ENCODE measurements around the gene BIVM.

BIVM gene

DNA sequence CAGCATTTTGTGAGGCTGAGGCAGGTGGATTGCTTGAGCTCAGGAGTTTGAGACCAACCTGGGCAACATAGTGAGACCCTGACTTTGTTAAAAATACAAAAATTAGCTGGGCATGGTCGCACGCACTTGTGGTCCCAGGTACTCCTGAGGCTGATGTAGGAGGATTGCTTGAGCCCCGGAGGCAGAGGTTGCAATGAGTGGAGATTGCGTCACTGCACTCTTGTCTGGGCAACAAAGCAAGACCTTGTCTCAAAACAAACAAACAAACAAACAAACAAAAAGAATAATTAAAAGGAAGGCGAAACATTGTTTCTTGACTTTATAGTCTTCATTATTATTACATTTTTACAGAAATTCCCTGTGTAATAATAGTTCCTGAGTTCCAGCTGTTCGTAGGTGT, 15.9 kb downstream of the BIVM start:
- no peak overlapping the region for H3K4me3 ChIP-seq (ENCODE audit: low read depth, low read length)
- TF ChIP-seq, protein P1, sequence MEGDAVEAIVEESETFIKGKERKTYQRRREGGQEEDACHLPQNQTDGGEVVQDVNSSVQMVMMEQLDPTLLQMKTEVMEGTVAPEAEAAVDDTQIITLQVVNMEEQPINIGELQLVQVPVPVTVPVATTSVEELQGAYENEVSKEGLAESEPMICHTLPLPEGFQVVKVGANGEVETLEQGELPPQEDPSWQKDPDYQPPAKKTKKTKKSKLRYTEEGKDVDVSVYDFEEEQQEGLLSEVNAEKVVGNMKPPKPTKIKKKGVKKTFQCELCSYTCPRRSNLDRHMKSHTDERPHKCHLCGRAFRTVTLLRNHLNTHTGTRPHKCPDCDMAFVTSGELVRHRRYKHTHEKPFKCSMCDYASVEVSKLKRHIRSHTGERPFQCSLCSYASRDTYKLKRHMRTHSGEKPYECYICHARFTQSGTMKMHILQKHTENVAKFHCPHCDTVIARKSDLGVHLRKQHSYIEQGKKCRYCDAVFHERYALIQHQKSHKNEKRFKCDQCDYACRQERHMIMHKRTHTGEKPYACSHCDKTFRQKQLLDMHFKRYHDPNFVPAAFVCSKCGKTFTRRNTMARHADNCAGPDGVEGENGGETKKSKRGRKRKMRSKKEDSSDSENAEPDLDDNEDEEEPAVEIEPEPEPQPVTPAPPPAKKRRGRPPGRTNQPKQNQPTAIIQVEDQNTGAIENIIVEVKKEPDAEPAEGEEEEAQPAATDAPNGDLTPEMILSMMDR (IDR thresholded peaks at IDR 0.05; ENCODE audit: low read depth, low read length) = no peak
- H3K9me3 ChIP-seq = no peaks in the 10 kb centered on the region
- H3K36me3 ChIP-seq = peaks cover 17% of the 10 kb centered on the region
- no peak for DNase-seq
- H3K4me1 ChIP-seq = peaks cover 8% of the 10 kb centered on the region; the same call in 1 of the 2 replicates
- no peaks in the 10 kb centered on the region for H3K27me3 ChIP-seq

DNA sequence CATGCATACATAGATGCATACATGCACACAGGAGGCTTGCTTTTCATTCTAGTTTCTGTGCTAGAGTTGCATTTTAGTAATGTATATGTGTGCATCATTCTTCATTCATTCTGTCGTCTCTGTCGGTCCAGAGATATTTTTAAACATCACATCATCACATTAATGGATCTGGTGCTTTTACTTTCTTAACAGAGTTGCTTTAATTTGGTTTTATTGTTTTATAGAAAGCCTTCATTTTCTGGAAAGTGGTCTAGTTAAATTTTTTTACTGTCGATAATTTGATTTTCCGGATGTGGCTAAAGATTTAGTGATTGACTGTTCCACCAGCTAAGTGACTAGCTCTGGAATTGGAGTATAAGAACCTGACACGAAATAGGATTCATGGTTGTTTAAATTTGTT, 16.9 kb downstream of the BIVM start:
- Histone ChIP-seq H3K36me3 (peaks cover 17% of the 10 kb centered on the region), H3K4me1 (peaks cover 8% of the 10 kb centered on the region; the same call in 1 of the 2 replicates), H3K4me3 (ENCODE audit: low read depth, low read length) (no peak overlapping the region), H3K9me3 (no peaks in the 10 kb centered on the region), H3K27me3 (no peaks in the 10 kb centered on the region)
- TF ChIP-seq, protein P1 (IDR thresholded peaks at IDR 0.05; ENCODE audit: low read depth, low read length) = no peak
- no peak for DNase-seq

DNA sequence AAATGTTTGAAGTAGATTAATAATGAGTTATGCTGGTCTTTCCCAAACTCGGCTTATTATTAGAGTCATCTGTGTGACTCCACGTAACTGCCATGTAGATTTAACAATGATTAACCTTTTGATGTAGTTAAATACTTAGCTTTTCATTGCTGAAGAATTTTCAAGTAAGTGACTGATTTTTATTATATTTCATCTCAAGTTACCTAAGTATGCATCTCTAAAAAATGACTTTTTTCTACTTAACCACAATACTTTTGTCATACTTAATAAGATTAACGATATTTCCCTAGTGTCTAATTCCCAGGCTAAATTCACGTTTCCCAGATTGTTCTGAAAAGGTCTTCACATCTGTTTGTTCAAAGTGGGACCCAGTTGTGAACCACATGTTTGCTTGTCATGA, 17.8 kb downstream of the BIVM start:
- Histone ChIP-seq H3K9me3 (no peaks in the 10 kb centered on the region), H3K4me1 (peaks cover 8% of the 10 kb centered on the region; the same call in 1 of the 2 replicates), H3K4me3 (ENCODE audit: low read depth, low read length) (no peak overlapping the region), H3K27me3 (no peaks in the 10 kb centered on the region), H3K36me3 (peaks cover 20% of the 10 kb centered on the region)
- TF ChIP-seq, protein P1 (IDR thresholded peaks at IDR 0.05; ENCODE audit: low read depth, low read length) = no peak
- DNase-seq = no peak

DNA sequence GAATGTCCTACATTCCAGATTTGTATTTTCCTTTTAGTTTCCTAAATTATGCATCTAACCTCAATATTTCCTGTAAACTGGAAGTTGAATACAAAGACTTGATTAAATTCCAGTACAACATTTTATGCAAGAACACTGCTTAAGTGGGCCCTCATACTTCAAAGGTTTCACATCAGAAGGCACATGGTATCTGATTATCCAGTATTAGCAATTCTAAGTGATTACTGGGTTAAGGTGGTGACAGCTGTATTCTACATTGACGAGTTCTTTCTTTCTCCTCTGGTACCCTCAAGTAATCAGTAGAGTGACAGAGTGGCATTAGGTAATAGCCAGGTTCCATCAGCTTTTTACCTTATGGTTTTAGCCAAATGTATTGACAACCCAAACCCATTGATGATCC, 18.3 kb downstream of the BIVM start:
- Histone ChIP-seq H3K9me3 (no peaks in the 10 kb centered on the region), H3K4me3 (ENCODE audit: low read depth, low read length) (no peak overlapping the region), H3K36me3 (peaks cover 25% of the 10 kb centered on the region), H3K27me3 (no peaks in the 10 kb centered on the region), H3K4me1 (peaks cover 8% of the 10 kb centered on the region; the same call in 1 of the 2 replicates)
- DNase-seq = no peak
- TF ChIP-seq, protein P1 (IDR thresholded peaks at IDR 0.05; ENCODE audit: low read depth, low read length) = no peak

DNA sequence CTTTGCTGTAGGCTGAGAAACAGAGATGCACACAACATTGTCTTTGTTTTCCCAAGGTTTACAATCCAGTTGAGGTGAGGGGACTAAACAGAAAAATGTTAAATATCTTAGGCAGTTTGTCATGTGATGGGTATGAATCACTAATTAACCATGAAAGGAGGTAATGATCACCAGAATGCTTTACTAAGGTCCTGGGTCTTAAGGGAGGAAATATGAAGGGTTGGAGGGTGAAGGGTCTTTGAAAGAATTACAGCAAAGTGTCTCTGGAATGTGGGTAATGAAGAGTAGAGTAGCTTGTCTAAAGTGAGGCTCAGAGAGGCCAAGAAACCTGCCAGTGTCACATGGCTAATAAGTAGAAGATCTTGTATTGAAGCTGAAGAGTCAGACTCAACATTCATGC, 19.0 kb downstream of the BIVM start:
- H3K9me3 ChIP-seq = no peaks in the 10 kb centered on the region
- peaks cover 8% of the 10 kb centered on the region; the same call in 1 of the 2 replicates for H3K4me1 ChIP-seq
- DNase-seq = no peak
- TF ChIP-seq, protein P1 (IDR thresholded peaks at IDR 0.05; ENCODE audit: low read depth, low read length) = no peak
- H3K4me3 ChIP-seq (ENCODE audit: low read depth, low read length) = no peak overlapping the region
- H3K36me3 ChIP-seq = peaks cover 32% of the 10 kb centered on the region
- no peaks in the 10 kb centered on the region for H3K27me3 ChIP-seq

DNA sequence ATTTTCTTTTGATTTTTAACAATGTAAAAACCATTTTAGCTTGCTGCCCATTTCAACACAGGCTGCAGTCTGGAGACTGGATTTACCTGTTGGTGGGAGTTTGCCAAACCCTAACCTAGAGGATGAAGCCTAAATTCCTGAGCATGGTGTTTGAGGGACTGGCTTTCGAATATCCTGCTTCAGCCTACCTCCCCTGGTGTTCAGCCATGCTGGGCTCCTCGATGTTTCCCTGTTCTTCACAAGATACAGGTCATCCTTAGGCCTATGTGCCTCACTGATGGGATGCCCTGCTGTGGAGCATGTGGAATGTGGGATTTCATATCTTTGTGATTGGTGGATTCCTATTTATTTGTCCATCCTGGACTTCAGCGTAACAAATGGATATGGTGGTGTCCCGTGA, 26.5 kb downstream of the BIVM start:
- DNase-seq = no peak
- TF ChIP-seq, protein P1 (IDR thresholded peaks at IDR 0.05; ENCODE audit: low read depth, low read length) = no peak
- H3K36me3 ChIP-seq = peaks cover 34% of the 10 kb centered on the region
- H3K27me3 ChIP-seq = no peaks in the 10 kb centered on the region
- no peaks in the 10 kb centered on the region for H3K4me1 ChIP-seq
- H3K4me3 ChIP-seq (ENCODE audit: low read depth, low read length) = no peak overlapping the region
- H3K9me3 ChIP-seq = no peaks in the 10 kb centered on the region

All from BE2C (cell line).